HepG2 (cell line): Measurements from ENCODE around the gene CNEP1R1. TPM values are rescaled to one million over a fixed set of nuclear protein-coding genes. Genes with fewer than 3 reads are reported as not detected.

ENCODE experiments used
- HNRNPK ChIP-seq: fragments of 200-400 bp; formaldehyde crosslinking; IDR thresholded peaks from 2 replicates; pipeline ENCODE4 v1.6.1; 2018; ENCODE audit warnings: low read length, low read depth, moderate library complexity, mild to moderate bottlenecking; ENCODE audit not compliant: poor library complexity, severe bottlenecking
- JARID2 ChIP-seq: sonication (generic); formaldehyde crosslinking; IDR thresholded peaks from 2 replicates; pipeline ENCODE4 v1.8.1; 2023; ENCODE audit warnings: missing genetic modification reagents, inconsistent platforms; ENCODE audit not compliant: insufficient replicate concordance
- KDM4B ChIP-seq: sonication (generic); formaldehyde crosslinking; IDR thresholded peaks from 2 replicates; pipeline ENCODE4 v1.4.0; 2020; ENCODE audit warnings: missing genetic modification reagents
- KIAA2018 ChIP-seq: sonication (generic); formaldehyde crosslinking; IDR thresholded peaks from 2 replicates; pipeline ENCODE4 v1.5.0; 2020; ENCODE audit warnings: mild to moderate bottlenecking, missing genetic modification reagents, borderline replicate concordance
- MXI1 ChIP-seq: IDR thresholded peaks from 3 replicates; pipeline ENCODE4 v1.6.1; 2012; ENCODE audit warnings: low read depth, low read length, inconsistent platforms, borderline replicate concordance
- NFE2L2 ChIP-seq: fragments of 150-350 bp; IDR thresholded peaks from 2 replicates; pipeline ENCODE4 v1.6.1; 2014; ENCODE audit warnings: low read length
- NFIB ChIP-seq: sonication (generic); formaldehyde crosslinking; IDR thresholded peaks from 2 replicates; pipeline ENCODE4 v1.9.0; 2021; ENCODE audit warnings: missing genetic modification reagents, mild to moderate bottlenecking, borderline replicate concordance
- NR2C2 ChIP-seq: sonication (generic); formaldehyde crosslinking; IDR thresholded peaks from 2 replicates; pipeline ENCODE4 v1.4.0; 2020; ENCODE audit warnings: missing genetic modification reagents, mild to moderate bottlenecking, moderate library complexity, borderline replicate concordance
- PHF8 ChIP-seq: sonication (generic); formaldehyde crosslinking; IDR thresholded peaks from 2 replicates; pipeline ENCODE4 v1.5.0; 2020; ENCODE audit warnings: missing genetic modification reagents
- REST ChIP-seq, 2 experiments: IDR thresholded peaks; 2 replicates each; pipeline ENCODE4 v1.6.1; 2011 to 2012; ENCODE audit warnings: low read length in 2 of 2, borderline replicate concordance in 1 of 2, low read depth in 1 of 2, mild to moderate bottlenecking in 1 of 2, moderate library complexity in 1 of 2
- SIN3A ChIP-seq: IDR thresholded peaks from 2 replicates; pipeline ENCODE4 v1.6.1; 2011; ENCODE audit warnings: low read depth, mild to moderate bottlenecking, control low read depth, low read length, borderline replicate concordance
- ZFYVE20 ChIP-seq: sonication (generic); formaldehyde crosslinking; IDR thresholded peaks from 2 replicates; pipeline ENCODE4 v1.8.0; 2023; ENCODE audit warnings: low read depth, mild to moderate bottlenecking, moderate library complexity, missing genetic modification reagents, borderline replicate concordance
- ZNF800 ChIP-seq: sonication (generic); formaldehyde crosslinking; IDR thresholded peaks from 2 replicates; pipeline ENCODE4 v1.4.0; 2020; ENCODE audit warnings: missing genetic modification reagents
- polyA plus RNA-seq, 8 experiments: library from polyadenylated mRNA; depleted of rRNA in 3 of 8; stranded (reverse) in 7 of 8; unstranded in 1 of 8; fragments of >200 nt; fragmentation: Illumina TruSeq in 4 of 8; extraction: Trizol in 4 of 8; gene quantifications; 2 replicates each; pipeline versions ENCODE4 v1.2.1 to v1.2.3, GENCODE V29; 2011 to 2016; ENCODE audit warnings: low read depth in 4 of 8, missing spikeins in 1 of 8, mixed read lengths in 1 of 8; ENCODE audit not compliant: insufficient read depth in 1 of 8
- total RNA-seq, 5 experiments: library from RNA; depleted of rRNA; stranded (reverse); fragments of >200 nt; fragmentation: Illumina TruSeq; extraction: Trizol; gene quantifications; 2 replicates each; pipeline ENCODE4 v1.2.3, GENCODE V29; 2016; ENCODE audit warnings: low read depth in 1 of 5

CNEP1R1 gene
- total and polyA plus RNA-seq, 2 of the 13 experiments (the other 11 are each of a cell fraction or from before 2014, with no cell fraction given), result 23.6 to 26.8 TPM

GRCh38 chr16:50024684-50025536, at the start of gene CNEP1R1 (continued):
- TF ChIP-seq KIAA2018 (CRISPR knock-in tag), result no peak
- TF ChIP-seq PHF8 (CRISPR knock-in tag), result peak; percentile 98
- no peak for TF ChIP-seq NFE2L2
- TF ChIP-seq MXI1, result peak; percentile 77; the same call in 2 of the 3 replicates
- TF ChIP-seq ZNF800, result peak; percentile 63; the same call in 1 of the 2 replicates
- TF ChIP-seq ZFYVE20 (CRISPR knock-in tag), result no peak
- TF ChIP-seq KDM4B (CRISPR knock-in tag), result peak; percentile 68; the same call in 1 of the 2 replicates
- TF ChIP-seq NR2C2 (CRISPR knock-in tag), result peak; percentile 78; the same call in 1 of the 2 replicates
- TF ChIP-seq NFIB (CRISPR knock-in tag), result no peak
- peak; percentile 91; the same call in 1 of the 2 replicates for TF ChIP-seq SIN3A
- peak in 1 of 2 experiments; percentile 30; a peak in 1 of 4 replicates for TF ChIP-seq REST (IDR thresholded peaks at IDR 0.05; ENCODE audit: borderline replicate concordance in 1 of 2, low read depth in 1 of 2, low read length in 2 of 2)
- TF ChIP-seq JARID2 (CRISPR knock-in tag), result peak; percentile 25
- TF ChIP-seq HNRNPK, result peak; percentile 88
